Fibroblast of lung (primary cell): ENCODE data around the gene AR.

ENCODE experiments used
- EZH2 ChIP-seq: IDR thresholded peaks from 2 replicates; pipeline ENCODE4 v1.5.1; 2012; ENCODE audit warnings: low read length, control low read depth, mild to moderate bottlenecking; ENCODE audit errors: missing control alignments
- TF ChIP-seq, protein P1 (sequence below), 2 donors: IDR thresholded peaks in 1 of 2; conservative IDR thresholded peaks in 1 of 2; 1 replicate in 1 of 2; 2 replicates in 1 of 2; pipeline ENCODE4 v1.5.1; 2011 to 2012; ENCODE audit warnings: low read length in 2 of 2, control low read depth in 1 of 2, inconsistent platforms in 1 of 2, low read depth in 1 of 2, mild to moderate bottlenecking in 1 of 2

GRCh38 chrX:67725471-67725870 lies 181.7 kb downstream of the AR start:
- TF ChIP-seq, protein P1, sequence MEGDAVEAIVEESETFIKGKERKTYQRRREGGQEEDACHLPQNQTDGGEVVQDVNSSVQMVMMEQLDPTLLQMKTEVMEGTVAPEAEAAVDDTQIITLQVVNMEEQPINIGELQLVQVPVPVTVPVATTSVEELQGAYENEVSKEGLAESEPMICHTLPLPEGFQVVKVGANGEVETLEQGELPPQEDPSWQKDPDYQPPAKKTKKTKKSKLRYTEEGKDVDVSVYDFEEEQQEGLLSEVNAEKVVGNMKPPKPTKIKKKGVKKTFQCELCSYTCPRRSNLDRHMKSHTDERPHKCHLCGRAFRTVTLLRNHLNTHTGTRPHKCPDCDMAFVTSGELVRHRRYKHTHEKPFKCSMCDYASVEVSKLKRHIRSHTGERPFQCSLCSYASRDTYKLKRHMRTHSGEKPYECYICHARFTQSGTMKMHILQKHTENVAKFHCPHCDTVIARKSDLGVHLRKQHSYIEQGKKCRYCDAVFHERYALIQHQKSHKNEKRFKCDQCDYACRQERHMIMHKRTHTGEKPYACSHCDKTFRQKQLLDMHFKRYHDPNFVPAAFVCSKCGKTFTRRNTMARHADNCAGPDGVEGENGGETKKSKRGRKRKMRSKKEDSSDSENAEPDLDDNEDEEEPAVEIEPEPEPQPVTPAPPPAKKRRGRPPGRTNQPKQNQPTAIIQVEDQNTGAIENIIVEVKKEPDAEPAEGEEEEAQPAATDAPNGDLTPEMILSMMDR (conservative IDR thresholded peaks at IDR 0.05 in 1 of 2, IDR thresholded peaks at IDR 0.05 in 1 of 2; ENCODE audit: low read depth in 1 of 2, low read length in 2 of 2): no peak
- TF ChIP-seq EZH2: no peak
